IPS-15b (cell line): ENCODE results near the gene EIF2AK3.

Experiments
- H3K27me3 ChIP-seq: one replicate; pipeline ENCODE4 v1.6.1; 2013; ENCODE audit warnings: low read length; ENCODE audit not compliant: control insufficient read depth, insufficient read depth
- H3K36me3 ChIP-seq: one replicate; pipeline ENCODE4 v1.6.1; 2013; ENCODE audit warnings: low read length; ENCODE audit not compliant: control insufficient read depth, insufficient read depth
- H3K4me1 ChIP-seq: one replicate; pipeline ENCODE4 v1.6.1; 2013; ENCODE audit warnings: mild to moderate bottlenecking, low read length; ENCODE audit not compliant: control insufficient read depth, insufficient read depth
- H3K4me3 ChIP-seq: one replicate; pipeline ENCODE4 v1.5.1; 2013; ENCODE audit warnings: low read depth, low read length
- H3K9ac ChIP-seq: one replicate; pipeline ENCODE4 v1.6.1; 2013; ENCODE audit warnings: low read depth, mild to moderate bottlenecking, low read length
- H3K9me3 ChIP-seq: one replicate; pipeline ENCODE4 v1.6.1; 2013; ENCODE audit warnings: mild to moderate bottlenecking, low read length; ENCODE audit not compliant: control insufficient read depth, insufficient read depth

EIF2AK3 gene

GRCh38 chr2:88530081-88530480 lies 97.2 kb downstream of the EIF2AK3 start:
- H3K4me3 ChIP-seq = no peak overlapping the region
- H3K36me3 ChIP-seq = no peaks in the 10 kb centered on the region
- H3K9ac ChIP-seq = no peak overlapping the region
- H3K27me3 ChIP-seq = no peaks in the 10 kb centered on the region
- no peaks in the 10 kb centered on the region for H3K9me3 ChIP-seq
- H3K4me1 ChIP-seq = no peaks in the 10 kb centered on the region

- no peaks in the 10 kb centered on the region for H3K9me3 ChIP-seq
- H3K9ac ChIP-seq = no peak overlapping the region
- no peaks in the 10 kb centered on the region for H3K36me3 ChIP-seq
- H3K4me3 ChIP-seq = no peak overlapping the region
- H3K27me3 ChIP-seq = peaks cover 10% of the 10 kb centered on the region
- H3K4me1 ChIP-seq = peaks cover 11% of the 10 kb centered on the region
Observed at GRCh38 chr2:88521445-88522073, 105.7 kb downstream of the EIF2AK3 start.

GRCh38 chr2:88517759-88518201 lies 109.5 kb downstream of the EIF2AK3 start:
- H3K9ac ChIP-seq = no peak overlapping the region
- H3K4me3 ChIP-seq = no peak overlapping the region
- H3K9me3 ChIP-seq = no peaks in the 10 kb centered on the region
- peaks cover 13% of the 10 kb centered on the region for H3K4me1 ChIP-seq
- H3K36me3 ChIP-seq = no peaks in the 10 kb centered on the region
- H3K27me3 ChIP-seq = peaks cover 15% of the 10 kb centered on the region
